Lung (tissue), 12 donors: ENCODE measurements around the gene MMP2. TPM values are rescaled to one million over a fixed set of nuclear protein-coding genes. Genes with fewer than 3 reads are reported as not detected.

Experiments
- ATAC-seq: fragments of 200-7000 bp; cut with Tn5 transposase; one replicate; pipeline ENCODE4 v1.9.1; 2020; ENCODE audit warnings: moderate number of reproducible peaks; ENCODE audit not compliant: insufficient read depth, low FRiP score
- DNase-seq, 3 donors: peaks; one replicate each; pipeline ENCODE4 v3.0.0-alpha.2; 2013 to 2017
- H3K27ac ChIP-seq, 2 donors: one replicate each; pipeline ENCODE4 v1.5.1; 2013; ENCODE audit warnings: mild to moderate bottlenecking in 2 of 2, moderate library complexity in 2 of 2, control low read depth in 1 of 2, inconsistent platforms in 1 of 2, low read depth in 1 of 2, low read length in 1 of 2
- H3K27me3 ChIP-seq, 3 donors: one replicate each; pipeline ENCODE4 v1.5.1; 2013; ENCODE audit warnings: low read length in 2 of 3; ENCODE audit not compliant: control insufficient read depth in 3 of 3, insufficient read depth in 3 of 3
- H3K36me3 ChIP-seq, 4 donors: one replicate each; pipeline ENCODE4 v1.5.1; 2013; ENCODE audit warnings: low read length in 4 of 4, mild to moderate bottlenecking in 1 of 4, moderate library complexity in 1 of 4; ENCODE audit not compliant: control insufficient read depth in 4 of 4, insufficient read depth in 4 of 4
- H3K4me1 ChIP-seq, 5 donors: one replicate each; pipeline ENCODE4 v1.5.1; 2013; ENCODE audit warnings: low read length in 5 of 5, mild to moderate bottlenecking in 2 of 5, moderate library complexity in 1 of 5; ENCODE audit not compliant: control insufficient read depth in 5 of 5, insufficient read depth in 5 of 5
- H3K4me3 ChIP-seq: one replicate; pipeline ENCODE4 v1.5.1; 2013; ENCODE audit warnings: mild to moderate bottlenecking, control low read depth, moderate library complexity
- H3K9ac ChIP-seq, 2 donors: one replicate each; pipeline ENCODE4 v1.5.1; 2013; ENCODE audit warnings: low read length in 2 of 2, control low read depth in 1 of 2; ENCODE audit not compliant: insufficient read depth in 1 of 2
- H3K9me3 ChIP-seq, 4 donors: one replicate each; pipeline ENCODE4 v1.5.1; 2013; ENCODE audit warnings: low read length in 3 of 4, mild to moderate bottlenecking in 1 of 4, moderate library complexity in 1 of 4; ENCODE audit not compliant: control insufficient read depth in 4 of 4, insufficient read depth in 3 of 4
- WGBS, 2 donors: extraction: QIAGEN DNeasy Blood & Tissue Kit; methylation state at CpG; one replicate each; pipeline ENCODE4 v1.1.7; 2013; 5-methylcytosine and 5-hydroxymethylcytosine counted together
- polyA plus RNA-seq, 2 donors: library from polyadenylated mRNA; stranded (reverse); fragments of 200-250 nt; gene quantifications; one replicate each; pipeline ENCODE4 v1.2.1, GENCODE V29; 2013
- total RNA-seq, 2 donors: library from RNA; depleted of rRNA in 1 of 2; stranded (reverse); fragments of >200 nt in 1 of 2; gene quantifications; one replicate each; pipeline ENCODE4 v1.2.1, GENCODE V29; 2014 to 2021
- TF ChIP-seq, protein P1 (sequence below): IDR thresholded peaks from 2 replicates; pipeline ENCODE4 v1.5.1; 2012; ENCODE audit warnings: mild to moderate bottlenecking; ENCODE audit errors: control extremely low read depth, extremely low read depth
- donor health status: control.
- donor health status: control.
- donor health status: Bipolar disorder and iron deficiency.
- donor health status: healthy.
- donor health status: DM: yes; HTN: yes; CAD: no.

Gene MMP2
- total and polyA plus RNA-seq, 4 donors: 41.9 to 291 (median 169) TPM

DNA sequence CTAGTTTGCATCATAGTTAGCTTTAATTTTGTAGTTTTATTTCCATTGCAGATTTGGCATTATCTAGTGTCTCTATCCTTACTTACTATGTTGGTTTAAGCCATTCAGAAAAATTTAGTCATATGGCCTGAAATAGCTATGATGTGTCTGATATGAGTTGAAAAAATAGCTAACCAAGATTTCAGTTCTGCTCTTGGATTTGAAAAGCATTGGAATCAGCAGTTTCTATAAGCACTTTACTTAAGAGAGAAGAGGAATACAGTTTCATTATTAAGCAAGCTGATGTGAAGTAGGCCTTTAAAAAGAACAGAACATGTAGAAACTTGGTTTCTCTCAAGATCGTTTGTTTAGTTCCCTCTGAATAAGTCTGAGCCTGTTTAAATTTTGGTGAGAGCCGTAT is 55.8 kb downstream of the MMP2 start:
- TF ChIP-seq, protein P1, sequence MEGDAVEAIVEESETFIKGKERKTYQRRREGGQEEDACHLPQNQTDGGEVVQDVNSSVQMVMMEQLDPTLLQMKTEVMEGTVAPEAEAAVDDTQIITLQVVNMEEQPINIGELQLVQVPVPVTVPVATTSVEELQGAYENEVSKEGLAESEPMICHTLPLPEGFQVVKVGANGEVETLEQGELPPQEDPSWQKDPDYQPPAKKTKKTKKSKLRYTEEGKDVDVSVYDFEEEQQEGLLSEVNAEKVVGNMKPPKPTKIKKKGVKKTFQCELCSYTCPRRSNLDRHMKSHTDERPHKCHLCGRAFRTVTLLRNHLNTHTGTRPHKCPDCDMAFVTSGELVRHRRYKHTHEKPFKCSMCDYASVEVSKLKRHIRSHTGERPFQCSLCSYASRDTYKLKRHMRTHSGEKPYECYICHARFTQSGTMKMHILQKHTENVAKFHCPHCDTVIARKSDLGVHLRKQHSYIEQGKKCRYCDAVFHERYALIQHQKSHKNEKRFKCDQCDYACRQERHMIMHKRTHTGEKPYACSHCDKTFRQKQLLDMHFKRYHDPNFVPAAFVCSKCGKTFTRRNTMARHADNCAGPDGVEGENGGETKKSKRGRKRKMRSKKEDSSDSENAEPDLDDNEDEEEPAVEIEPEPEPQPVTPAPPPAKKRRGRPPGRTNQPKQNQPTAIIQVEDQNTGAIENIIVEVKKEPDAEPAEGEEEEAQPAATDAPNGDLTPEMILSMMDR: no peak

DNA sequence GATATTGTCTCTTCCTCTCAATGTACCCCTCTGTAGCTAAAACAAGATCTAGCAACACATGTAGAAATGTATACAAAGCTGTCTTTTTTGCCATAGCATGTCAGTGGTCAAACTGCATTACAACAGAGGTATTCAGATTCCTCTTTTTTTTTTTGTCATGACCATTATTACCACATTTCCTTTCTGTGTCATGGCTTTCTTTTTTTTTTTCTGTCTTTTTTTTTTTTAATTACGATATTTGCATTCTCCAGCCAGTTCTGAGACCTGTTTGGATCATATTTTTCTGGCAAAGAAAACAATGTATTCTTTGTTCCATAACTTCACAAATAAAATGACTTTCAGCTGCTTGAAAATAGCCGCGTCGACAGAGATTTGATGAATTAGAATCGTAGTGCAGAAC is 60.1 kb downstream of the MMP2 start:
- no peak overlapping the region for H3K27ac ChIP-seq
- peak in 2 of 3 donors; percentile 47 to 50 for DNase-seq
- no peak for ATAC-seq
- TF ChIP-seq, protein P1: no peak
- H3K9me3 ChIP-seq: no peaks in the 10 kb centered on the region
- WGBS, 2 donors: 40 to 59% methylated on average over 5 of the region's 5 CpGs
- peaks cover 0 to 21% (median 0%) of the 10 kb centered on the region in 5 donors for H3K4me1 ChIP-seq
- no peak overlapping the region for H3K9ac ChIP-seq
- no peaks in the 10 kb centered on the region for H3K27me3 ChIP-seq
- no peaks in the 10 kb centered on the region for H3K36me3 ChIP-seq
- H3K4me3 ChIP-seq: no peak overlapping the region

More for the DNA sequence above, 55.8 kb downstream of the MMP2 start:
- peaks cover 0 to 6% (median 0%) of the 10 kb centered on the region in 4 donors for H3K36me3 ChIP-seq
- no peak overlapping the region for H3K9ac ChIP-seq
- DNase-seq (peak in 2 of 3 donors; percentile 38 to 48), ATAC-seq (no peak)
- no peaks in the 10 kb centered on the region for H3K9me3 ChIP-seq
- peaks cover 0 to 11% (median 0%) of the 10 kb centered on the region in 5 donors for H3K4me1 ChIP-seq
- no peak overlapping the region for H3K4me3 ChIP-seq
- WGBS, 2 donors: 40 to 62% methylated on average over 2 of the region's 2 CpGs
- no peaks in the 10 kb centered on the region for H3K27me3 ChIP-seq
- no peak overlapping the region for H3K27ac ChIP-seq

DNA sequence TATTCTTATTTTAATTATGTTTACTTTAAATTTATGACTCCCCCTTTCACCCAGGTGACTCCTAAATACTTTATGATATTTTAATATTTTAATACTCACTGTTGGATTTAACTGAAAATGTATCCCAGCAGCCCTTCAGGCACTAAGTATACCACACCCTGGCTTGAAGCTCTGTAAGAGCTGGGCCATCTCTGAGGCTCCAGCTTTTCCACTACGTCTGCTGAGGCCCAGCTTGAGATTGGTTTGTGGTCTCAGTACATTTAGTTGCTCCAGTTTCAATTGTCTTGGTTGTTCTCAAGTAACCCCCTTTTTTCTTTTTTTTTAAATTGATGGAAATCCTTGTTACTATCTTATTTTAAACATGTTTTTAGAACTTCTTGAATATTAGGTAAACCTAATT is 60.5 kb downstream of the MMP2 start:
- no peak overlapping the region for H3K4me3 ChIP-seq
- H3K27me3 ChIP-seq: no peaks in the 10 kb centered on the region
- H3K4me1 ChIP-seq: peaks cover 0 to 21% (median 0%) of the 10 kb centered on the region in 5 donors
- 23 to 65% methylated on average over 1 of the region's 1 CpG for WGBS, 2 donors
- H3K36me3 ChIP-seq: no peaks in the 10 kb centered on the region
- DNase-seq (no peak), ATAC-seq (no peak)
- H3K9ac ChIP-seq: no peak overlapping the region
- no peaks in the 10 kb centered on the region for H3K9me3 ChIP-seq
- TF ChIP-seq, protein P1: no peak
- no peak overlapping the region for H3K27ac ChIP-seq

DNA sequence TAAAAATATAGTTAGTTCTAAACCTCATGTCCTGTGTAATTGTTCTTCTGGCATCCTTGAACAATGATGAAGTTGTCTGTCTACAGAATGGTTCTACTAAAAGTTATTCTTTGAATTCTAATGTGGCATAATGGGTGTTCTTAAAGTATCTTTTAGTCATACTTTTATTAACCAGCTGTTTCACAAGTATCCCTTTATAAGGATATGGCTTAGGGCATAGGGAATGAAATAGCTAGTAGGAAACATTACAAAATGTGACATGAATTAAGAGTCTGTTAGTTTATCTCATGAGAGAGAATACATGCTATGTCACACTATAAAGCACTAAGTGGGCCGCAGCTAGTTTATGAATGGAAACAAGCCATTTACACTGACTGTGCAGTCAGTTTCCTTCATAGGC is 61.2 kb downstream of the MMP2 start:
- Histone ChIP-seq H3K27me3 (no peaks in the 10 kb centered on the region), H3K27ac (no peak overlapping the region), H3K9ac (no peak overlapping the region), H3K4me3 (no peak overlapping the region), H3K36me3 (peaks cover 0 to under 1% (median 0%) of the 10 kb centered on the region in 4 donors), H3K9me3 (no peaks in the 10 kb centered on the region), H3K4me1 (peaks cover 0 to 21% (median 0%) of the 10 kb centered on the region in 5 donors)
- DNase-seq (no peak), ATAC-seq (no peak)
- 94 to 96% methylated on average over 1 of the region's 1 CpG for WGBS, 2 donors
- TF ChIP-seq, protein P1: no peak
